H1 (cell line): ENCODE results near the gene ABCG5. TPM values are rescaled to one million over a fixed set of nuclear protein-coding genes. Genes with fewer than 3 reads are reported as not detected.

ENCODE experiments used
- CTCF ChIA-PET: fragments of 300-600 bp; sonication (Branson Sonifier 250); formaldehyde crosslinking; loops from one replicate; lab custom pipeline; 2021; ENCODE audit not compliant: partially characterized antibody; lab: Charles Lee
- POLR2A ChIA-PET: fragments of 300-600 bp; sonication (Branson Sonifier 250); formaldehyde crosslinking; loops from one replicate; lab custom pipeline; 2021; ENCODE audit warnings: inconsistent platforms; ENCODE audit not compliant: partially characterized antibody; lab: Charles Lee
- DNase-seq, 2 experiments: peaks; one replicate each; pipeline versions ENCODE4 v3.0.0 to v3.0.0-alpha.2; 2010 to 2022; ENCODE audit warnings: low spot score in 2 of 2, low read depth in 1 of 2, mixed read lengths in 1 of 2
- FAIRE-seq: peaks from 2 replicates; lab custom pipeline; 2011; peaks lifted over from hg19 to GRCh38; lab: Jason Lieb, UNC
- H2AFZ ChIP-seq: 2 replicates; pipeline ENCODE4 v1.8.1; 2012; ENCODE audit warnings: low read length, inconsistent platforms
- H2AK5ac ChIP-seq: 2 replicates; pipeline ENCODE4 v1.6.1; 2013; ENCODE audit warnings: low read depth, low read length
- H2BK120ac ChIP-seq: replicated peaks from 2 replicates; pipeline ENCODE3; 2013; ENCODE audit warnings: low read depth, low read length, inconsistent platforms
- H2BK12ac ChIP-seq: 2 replicates; pipeline ENCODE4 v1.6.1; 2013; ENCODE audit warnings: low read depth, low read length
- H2BK15ac ChIP-seq: 2 replicates; pipeline ENCODE4 v1.6.1; 2013; ENCODE audit warnings: low read length
- H2BK20ac ChIP-seq: 2 replicates; pipeline ENCODE4 v1.6.1; 2013; ENCODE audit warnings: low read length
- H2BK5ac ChIP-seq: 2 replicates; pipeline ENCODE4 v1.6.1; 2013; ENCODE audit warnings: low read depth, low read length
- H3K14ac ChIP-seq: 2 replicates; pipeline ENCODE4 v1.6.1; 2013; ENCODE audit warnings: inconsistent platforms; ENCODE audit not compliant: insufficient read length
- H3K18ac ChIP-seq: 2 replicates; pipeline ENCODE4 v1.6.1; 2013; ENCODE audit warnings: low read length; ENCODE audit errors: extremely low read depth
- H3K23ac ChIP-seq: 2 replicates; pipeline ENCODE4 v1.6.1; 2013; ENCODE audit warnings: inconsistent platforms; ENCODE audit not compliant: insufficient read length
- H3K23me2 ChIP-seq: 2 replicates; pipeline ENCODE4 v1.6.1; 2013; ENCODE audit warnings: low read depth, low read length
- H3K27ac ChIP-seq: 2 replicates; pipeline ENCODE4 v1.6.1; 2011; ENCODE audit warnings: low read depth, low read length, inconsistent platforms
- H3K27me3 ChIP-seq, 4 experiments: replicated peaks in 1 of 4; 1 replicate in 1 of 4; 2 replicates in 3 of 4; pipeline versions ENCODE4 v1.6.1 to v1.8.1; 2011 to 2013; ENCODE audit warnings: low read length in 3 of 4, mild to moderate bottlenecking in 3 of 4, inconsistent platforms in 2 of 4, mixed read lengths in 2 of 4, moderate library complexity in 1 of 4; ENCODE audit not compliant: control insufficient read depth in 3 of 4, insufficient read depth in 3 of 4; ENCODE audit errors: extremely low read depth in 1 of 4
- H3K36me3 ChIP-seq, 4 experiments: 2 replicates each; pipeline versions ENCODE4 v1.6.1 to v1.8.1; 2011 to 2013; ENCODE audit warnings: mild to moderate bottlenecking in 4 of 4, low read length in 3 of 4, moderate library complexity in 2 of 4, control low read depth in 1 of 4, inconsistent platforms in 1 of 4; ENCODE audit not compliant: insufficient read depth in 4 of 4, control insufficient read depth in 2 of 4
- H3K4ac ChIP-seq: replicated peaks from 2 replicates; pipeline ENCODE3; 2013; ENCODE audit warnings: low read length, low read depth, mixed read lengths, inconsistent platforms; ENCODE audit not compliant: insufficient read length
- H3K4me1 ChIP-seq, 4 experiments: replicated peaks in 1 of 4; 1 replicate in 1 of 4; 2 replicates in 3 of 4; pipeline versions ENCODE4 v1.6.1 to v1.8.1; 2011 to 2013; ENCODE audit warnings: low read length in 3 of 4, inconsistent platforms in 2 of 4, mixed read lengths in 1 of 4; ENCODE audit not compliant: insufficient read depth in 4 of 4, control insufficient read depth in 3 of 4
- H3K4me2 ChIP-seq, 2 experiments: 2 replicates each; pipeline versions ENCODE4 v1.6.1 to v1.8.1; 2011 to 2013; ENCODE audit warnings: low read depth in 2 of 2, low read length in 2 of 2, control low read depth in 1 of 2, inconsistent platforms in 1 of 2, mild to moderate bottlenecking in 1 of 2; ENCODE audit not compliant: insufficient read depth in 1 of 2
- H3K4me3 ChIP-seq, 4 experiments: fragments of 200-600, 300-600 bp in 1 of 4; sonication (generic), shearing (Covaris generic), sonication (Bioruptor Twin) in 1 of 4; 2 replicates each; pipeline versions ENCODE4 v1.5.1 to v1.8.1; 2011 to 2016; ENCODE audit warnings: low read length in 4 of 4, low read depth in 3 of 4, control low read depth in 2 of 4, inconsistent platforms in 2 of 4, mild to moderate bottlenecking in 2 of 4, mixed read lengths in 1 of 4, moderate library complexity in 1 of 4; ENCODE audit not compliant: insufficient read depth in 2 of 4; ENCODE audit errors: extremely low read depth in 1 of 4
- H3K56ac ChIP-seq: replicated peaks from 2 replicates; pipeline ENCODE3; 2013; ENCODE audit warnings: low read depth, mild to moderate bottlenecking, mixed read lengths, low read length, inconsistent platforms; ENCODE audit not compliant: insufficient read length
- H3K79me1 ChIP-seq: 2 replicates; pipeline ENCODE4 v1.6.1; 2013; ENCODE audit warnings: low read depth, low read length, control low read depth
- H3K79me2 ChIP-seq, 2 experiments: 2 replicates each; pipeline versions ENCODE4 v1.6.1 to v1.8.1; 2012 to 2013; ENCODE audit warnings: low read length in 2 of 2, mild to moderate bottlenecking in 2 of 2, inconsistent platforms in 1 of 2; ENCODE audit not compliant: insufficient read depth in 2 of 2, control insufficient read depth in 1 of 2
- H3K9ac ChIP-seq, 4 experiments: replicated peaks in 1 of 4; 1 replicate in 1 of 4; 2 replicates in 3 of 4; pipeline versions ENCODE4 v1.6.1 to v1.8.1; 2011 to 2013; ENCODE audit warnings: low read depth in 3 of 4, low read length in 3 of 4, control low read depth in 2 of 4, mild to moderate bottlenecking in 2 of 4, moderate library complexity in 2 of 4, inconsistent platforms in 1 of 4; ENCODE audit errors: extremely low read depth in 1 of 4
- H3K9me3 ChIP-seq, 2 experiments: 2 replicates each; pipeline versions ENCODE4 v1.6.1 to v1.8.1; 2012 to 2013; ENCODE audit warnings: mild to moderate bottlenecking in 2 of 2, moderate library complexity in 2 of 2, control low read depth in 1 of 2, inconsistent platforms in 1 of 2, low read depth in 1 of 2, low read length in 1 of 2, mixed read lengths in 1 of 2; ENCODE audit not compliant: insufficient read depth in 2 of 2
- H4K20me1 ChIP-seq, 2 experiments: replicated peaks in 1 of 2; 2 replicates each; pipeline versions ENCODE3 to v1.8.1; 2011 to 2013; ENCODE audit warnings: inconsistent platforms in 2 of 2, low read length in 2 of 2, mild to moderate bottlenecking in 1 of 2; ENCODE audit not compliant: insufficient read depth in 2 of 2, control insufficient read depth in 1 of 2
- H4K5ac ChIP-seq: 2 replicates; pipeline ENCODE4 v1.6.1; 2013; ENCODE audit warnings: low read length, low read depth, mixed read lengths, inconsistent platforms; ENCODE audit not compliant: insufficient read length
- H4K8ac ChIP-seq: 2 replicates; pipeline ENCODE4 v1.8.0; 2013; ENCODE audit warnings: mild to moderate bottlenecking, moderate library complexity, low read length, inconsistent platforms; ENCODE audit not compliant: insufficient read depth; ENCODE audit errors: extremely low read depth
- H4K91ac ChIP-seq: replicated peaks from 2 replicates; pipeline ENCODE3; 2013; ENCODE audit warnings: low read length, mixed read lengths, inconsistent platforms; ENCODE audit not compliant: insufficient read length
- HDAC2 ChIP-seq, 2 experiments: fragments of 300-600 bp in 1 of 2; sonication (generic) in 1 of 2; IDR thresholded peaks; 2 replicates each; pipeline ENCODE4 v1.6.1; 2011 to 2012; ENCODE audit warnings: low read depth in 2 of 2, low read length in 2 of 2, mild to moderate bottlenecking in 2 of 2, moderate library complexity in 2 of 2, borderline replicate concordance in 1 of 2, inconsistent platforms in 1 of 2
- JUND ChIP-seq: IDR thresholded peaks from 2 replicates; pipeline ENCODE4 v1.6.1; 2011; ENCODE audit warnings: mild to moderate bottlenecking, improper control_type of control experiment, low read length
- KDM1A ChIP-seq: fragments of 200-600, 300-600 bp; sonication (generic); IDR thresholded peaks from 2 replicates; pipeline ENCODE4 v1.7.1; 2016; ENCODE audit warnings: mild to moderate bottlenecking, low read length, borderline replicate concordance
- MAFK ChIP-seq: IDR thresholded peaks from 2 replicates; pipeline ENCODE4 v1.6.1; 2012; ENCODE audit warnings: low read depth, mild to moderate bottlenecking, improper control_type of control experiment, low read length
- RAD21 ChIP-seq, 2 experiments: IDR thresholded peaks in 1 of 2; conservative IDR thresholded peaks in 1 of 2; 2 replicates each; pipeline ENCODE4 v1.6.1; 2011; ENCODE audit warnings: low read depth in 2 of 2, low read length in 2 of 2, improper control_type of control experiment in 1 of 2, inconsistent platforms in 1 of 2, mild to moderate bottlenecking in 1 of 2, moderate library complexity in 1 of 2
- RFX5 ChIP-seq: IDR thresholded peaks from 2 replicates; pipeline ENCODE4 v1.6.1; 2011; ENCODE audit warnings: low read depth, low read length, improper control_type of control experiment, borderline replicate concordance
- SIX5 ChIP-seq: IDR thresholded peaks from 2 replicates; pipeline ENCODE4 v1.6.1; 2011; ENCODE audit warnings: mild to moderate bottlenecking, low read depth, low read length
- SRF ChIP-seq: IDR thresholded peaks from 2 replicates; pipeline ENCODE4 v1.6.1; 2011; ENCODE audit warnings: mild to moderate bottlenecking, low read depth, low read length, moderate library complexity
- SUZ12 ChIP-seq: fragments of 200-600 bp; sonication (generic); IDR thresholded peaks from 2 replicates; pipeline ENCODE4 v1.6.1; 2012; ENCODE audit warnings: mild to moderate bottlenecking, inconsistent platforms, low read length, moderate library complexity, mixed read lengths
- TAF7 ChIP-seq: optimal IDR thresholded peaks from 2 replicates; pipeline ENCODE3; 2011; ENCODE audit warnings: low read depth, mild to moderate bottlenecking, inconsistent platforms, low read length, moderate library complexity, borderline replicate concordance
- TCF12 ChIP-seq: IDR thresholded peaks from 2 replicates; pipeline ENCODE4 v1.6.1; 2011; ENCODE audit warnings: low read depth, mild to moderate bottlenecking, low read length
- TEAD4 ChIP-seq: IDR thresholded peaks from 2 replicates; pipeline ENCODE4 v1.6.1; 2012; ENCODE audit warnings: low read depth, low read length, inconsistent platforms, mixed read lengths
- WGBS, 2 experiments: shearing (Covaris generic) in 1 of 2; methylation state at CpG; one replicate each; pipeline versions ENCODE4 v1.1.6 to v1.1.7; 2013 to 2015; ENCODE audit warnings: low lambda C conversion rate in 2 of 2, mixed read lengths in 2 of 2, inconsistent platforms in 1 of 2, low coverage in 1 of 2, missing lambda C conversion rate in 1 of 2; ENCODE audit not compliant: insufficient replicate concordance in 2 of 2, insufficient coverage in 1 of 2, insufficient read length in 1 of 2; ENCODE audit errors: extremely low coverage in 1 of 2, missing lambda C conversion rate in 1 of 2; 5-methylcytosine and 5-hydroxymethylcytosine counted together
- polyA plus RNA-seq, 7 experiments: library from polyadenylated mRNA; depleted of rRNA in 3 of 7; stranded (reverse) in 5 of 7; unstranded in 2 of 7; fragments of >200 nt in 5 of 7; fragments of 200-250 nt in 2 of 7; gene quantifications; 1 replicate in 5 of 7; 2 replicates in 1 of 7; 4 replicates in 1 of 7; pipeline versions ENCODE4 v1.2.1 to v1.2.3, GENCODE V29; 2011 to 2013; ENCODE audit warnings: missing spikeins in 2 of 7, mixed read lengths in 2 of 7
- total RNA-seq: library from RNA; stranded (reverse); fragmentation: NEBNext Ultra II Directional; extraction: Animal tissue kit (Norgen Biotek cat#: 25700); gene quantifications from 2 replicates; pipeline ENCODE4 v1.2.1, GENCODE V29; 2021
- TF ChIP-seq, protein P1 (sequence below): IDR thresholded peaks from 2 replicates; pipeline ENCODE4 v1.6.1; 2012; ENCODE audit warnings: low read length, inconsistent platforms

Gene ABCG5
- total and polyA plus RNA-seq, 2 of the 8 experiments (the other 6 are each of a cell fraction or from before 2014, with no cell fraction given), result not detected

- no peaks in the 10 kb centered on the region for H3K23me2 ChIP-seq
- no peaks in the 10 kb centered on the region for H3K27me3 ChIP-seq
- FAIRE-seq, result no peak
- no peak overlapping the region for H2BK12ac ChIP-seq
- 87% methylated on average over 2 of the region's 2 CpGs; no CpG with 5 or more reads in 1 of the 2 experiments for WGBS, 2 experiments
- H2AFZ ChIP-seq, result no peak overlapping the region
- no peak overlapping the region for H3K27ac ChIP-seq
- no peak overlapping the region for H3K18ac ChIP-seq
- no peaks in the 10 kb centered on the region for H3K4me1 ChIP-seq
- ChIA-PET CTCF (interaction anchor here (0.7 to 1.4 kb wide), 2 partner anchors 19 to 202 kb away, joined by 3 to 6 read pairs; no protein-coding TSS in a partner anchor), POLR2A (no interaction called here)
- no peak overlapping the region for H3K4ac ChIP-seq
- H4K8ac ChIP-seq, result no peak overlapping the region
- H2BK120ac ChIP-seq, result no peak overlapping the region
- H3K79me2 ChIP-seq, result no peaks in the 10 kb centered on the region
- H3K56ac ChIP-seq, result no peak overlapping the region
- no peak overlapping the region for H2BK5ac ChIP-seq
- H4K5ac ChIP-seq, result no peak overlapping the region
- no peak overlapping the region for H2BK20ac ChIP-seq
- no peak overlapping the region for H3K9ac ChIP-seq
- H3K79me1 ChIP-seq, result no peaks in the 10 kb centered on the region
- H3K36me3 ChIP-seq, result no peaks in the 10 kb centered on the region
- H3K4me2 ChIP-seq, result no peak overlapping the region
- H4K20me1 ChIP-seq, result no peaks in the 10 kb centered on the region
- no peak overlapping the region for H3K14ac ChIP-seq
- H4K91ac ChIP-seq, result no peak overlapping the region
- H2BK15ac ChIP-seq, result no peak overlapping the region
- TF ChIP-seq SUZ12 (no peak), JUND (no peak), TEAD4 (no peak), TAF7 (no peak), TCF12 (no peak), RFX5 (no peak), MAFK (no peak), RAD21 (IDR thresholded peaks at IDR 0.05 in 1 of 2, conservative IDR thresholded peaks at IDR 0.05 in 1 of 2; ENCODE audit: low read depth in 2 of 2, low read length in 2 of 2) (no peak), KDM1A (no peak), HDAC2 (IDR thresholded peaks at IDR 0.05; ENCODE audit: borderline replicate concordance in 1 of 2, low read depth in 2 of 2, low read length in 2 of 2) (no peak), SIX5 (no peak), SRF (no peak)
- TF ChIP-seq, protein P1, sequence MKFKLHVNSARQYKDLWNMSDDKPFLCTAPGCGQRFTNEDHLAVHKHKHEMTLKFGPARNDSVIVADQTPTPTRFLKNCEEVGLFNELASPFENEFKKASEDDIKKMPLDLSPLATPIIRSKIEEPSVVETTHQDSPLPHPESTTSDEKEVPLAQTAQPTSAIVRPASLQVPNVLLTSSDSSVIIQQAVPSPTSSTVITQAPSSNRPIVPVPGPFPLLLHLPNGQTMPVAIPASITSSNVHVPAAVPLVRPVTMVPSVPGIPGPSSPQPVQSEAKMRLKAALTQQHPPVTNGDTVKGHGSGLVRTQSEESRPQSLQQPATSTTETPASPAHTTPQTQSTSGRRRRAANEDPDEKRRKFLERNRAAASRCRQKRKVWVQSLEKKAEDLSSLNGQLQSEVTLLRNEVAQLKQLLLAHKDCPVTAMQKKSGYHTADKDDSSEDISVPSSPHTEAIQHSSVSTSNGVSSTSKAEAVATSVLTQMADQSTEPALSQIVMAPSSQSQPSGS, result no peak
- H3K9me3 ChIP-seq, result no peaks in the 10 kb centered on the region
- no peak overlapping the region for H3K23ac ChIP-seq
- H2AK5ac ChIP-seq, result no peak overlapping the region
- no peak for DNase-seq
- H3K4me3 ChIP-seq, result no peak overlapping the region
Observed at GRCh38 chr2:43806719-43807031, 32.0 kb downstream of the ABCG5 start.
